Measurements from ENCODE around the gene GRAMD1B. TPM values are rescaled to one million over a fixed set of nuclear protein-coding genes. Genes with fewer than 3 reads are reported as not detected.

Gene GRAMD1B
- total RNA-seq, 1 experiment from 2014 or later, result 1.2 TPM

DNA sequence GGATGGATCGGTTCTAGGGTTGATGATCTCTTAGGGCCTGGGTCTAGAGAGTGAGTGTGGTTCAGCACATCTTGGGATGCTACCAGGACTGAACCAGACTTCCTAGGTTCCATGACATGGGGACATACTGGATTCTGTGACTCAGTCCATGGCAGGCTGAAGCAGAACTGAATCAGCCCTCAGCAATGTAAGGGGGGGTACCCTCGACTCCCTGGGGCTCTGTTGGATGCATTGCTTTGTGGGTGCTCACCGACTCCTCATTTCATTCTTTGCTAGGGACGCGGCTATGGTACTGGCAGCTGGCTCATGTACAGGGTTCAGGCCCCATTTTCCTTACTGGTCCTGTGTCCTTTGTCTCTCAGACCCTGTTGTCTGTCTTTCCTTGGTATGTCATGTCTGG lies 733 bp upstream of the GRAMD1B start:
- no peak overlapping the region for H3K4me3 ChIP-seq (ENCODE audit: low read depth, low read length)
- BruUV-seq (replicated peaks), result no TSS peak
- POLR2A ChIA-PET, result no interaction called here
- intact Hi-C loops (cut with micrococcal nuclease; ENCODE audit: unreplicated experiment), result no loop called here
- H3K27me3 ChIP-seq (replicated peaks; ENCODE audit: control insufficient read depth, insufficient read depth, low read length), result no peaks in the 10 kb centered on the region
- H3K36me3 ChIP-seq (ENCODE audit: control insufficient read depth, insufficient read depth, low read length), result no peaks in the 10 kb centered on the region
- DNase-seq, result no peak
- Mint-ChIP-seq H3K36me3 (ENCODE audit: insufficient read depth, unreplicated experiment) (no peaks in the 10 kb centered on the region), H3K4me3 (ENCODE audit: unreplicated experiment) (no peak overlapping the region), H3K27me3 (ENCODE audit: insufficient read depth, unreplicated experiment) (peaks cover 33% of the 10 kb centered on the region), H3K4me1 (ENCODE audit: low read depth, unreplicated experiment) (no peaks in the 10 kb centered on the region), H3K9me3 (ENCODE audit: unreplicated experiment) (no peaks in the 10 kb centered on the region), H3K27ac (ENCODE audit: unreplicated experiment) (no peak overlapping the region)
- H3K4me1 ChIP-seq, result peaks cover 7% of the 10 kb centered on the region
- TF ChIP-seq, protein P1, sequence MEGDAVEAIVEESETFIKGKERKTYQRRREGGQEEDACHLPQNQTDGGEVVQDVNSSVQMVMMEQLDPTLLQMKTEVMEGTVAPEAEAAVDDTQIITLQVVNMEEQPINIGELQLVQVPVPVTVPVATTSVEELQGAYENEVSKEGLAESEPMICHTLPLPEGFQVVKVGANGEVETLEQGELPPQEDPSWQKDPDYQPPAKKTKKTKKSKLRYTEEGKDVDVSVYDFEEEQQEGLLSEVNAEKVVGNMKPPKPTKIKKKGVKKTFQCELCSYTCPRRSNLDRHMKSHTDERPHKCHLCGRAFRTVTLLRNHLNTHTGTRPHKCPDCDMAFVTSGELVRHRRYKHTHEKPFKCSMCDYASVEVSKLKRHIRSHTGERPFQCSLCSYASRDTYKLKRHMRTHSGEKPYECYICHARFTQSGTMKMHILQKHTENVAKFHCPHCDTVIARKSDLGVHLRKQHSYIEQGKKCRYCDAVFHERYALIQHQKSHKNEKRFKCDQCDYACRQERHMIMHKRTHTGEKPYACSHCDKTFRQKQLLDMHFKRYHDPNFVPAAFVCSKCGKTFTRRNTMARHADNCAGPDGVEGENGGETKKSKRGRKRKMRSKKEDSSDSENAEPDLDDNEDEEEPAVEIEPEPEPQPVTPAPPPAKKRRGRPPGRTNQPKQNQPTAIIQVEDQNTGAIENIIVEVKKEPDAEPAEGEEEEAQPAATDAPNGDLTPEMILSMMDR (IDR thresholded peaks at IDR 0.05; ENCODE audit: insufficient read depth in 1 of 2, low read depth in 1 of 2, low read length in 1 of 2, severe bottlenecking in 1 of 2, unreplicated experiment in 1 of 2), result no peak
- no peaks in the 10 kb centered on the region for H3K9me3 ChIP-seq
- CTCF ChIA-PET, result interaction anchor here (2.2 kb wide), 1 partner anchor 22 kb away, joined by 6 read pairs; no protein-coding TSS in a partner anchor

DNA sequence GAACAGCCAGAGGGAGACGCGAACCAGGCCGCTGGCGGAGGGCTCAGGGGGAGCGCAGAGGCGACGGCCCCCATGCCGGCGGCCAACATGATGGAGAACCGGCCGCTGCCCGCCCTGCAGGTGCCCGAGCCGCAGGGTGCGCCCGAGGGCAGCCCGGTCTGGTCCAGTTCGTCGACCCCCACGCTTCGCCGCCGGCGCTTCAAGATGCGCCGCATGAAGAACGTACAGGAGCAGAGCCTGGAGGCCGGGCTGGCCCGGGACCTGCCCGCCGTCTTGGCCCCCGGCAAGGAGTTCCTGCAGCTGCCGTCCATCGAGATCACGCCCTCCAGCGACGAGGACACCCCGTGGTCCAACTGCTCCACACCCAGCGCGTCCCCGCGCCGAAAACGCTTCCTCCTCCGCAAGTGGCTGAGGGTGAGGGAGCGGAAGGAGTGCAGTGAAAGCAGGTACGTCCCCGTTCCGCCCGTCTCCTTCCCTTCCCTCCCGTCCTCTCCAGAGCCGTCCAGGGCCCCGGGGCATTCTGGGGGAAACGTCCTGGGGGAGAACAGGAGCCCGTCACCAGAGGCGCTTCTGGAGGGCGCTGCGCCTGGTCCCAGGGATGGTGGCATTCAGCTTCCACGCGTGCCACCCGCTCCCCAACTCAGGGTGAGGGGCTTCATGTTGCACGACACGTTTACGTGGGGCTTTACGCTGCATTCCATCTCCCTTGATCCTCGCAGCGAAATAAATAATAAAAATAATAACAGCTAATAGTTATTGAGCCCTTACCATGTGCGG lies 840 bp downstream of the GRAMD1B start:
- H3K36me3 ChIP-seq (ENCODE audit: control insufficient read depth, insufficient read depth, low read length), result no peaks in the 10 kb centered on the region
- peaks cover 26% of the 10 kb centered on the region for H3K27me3 Mint-ChIP-seq (ENCODE audit: insufficient read depth, unreplicated experiment)

DNA sequence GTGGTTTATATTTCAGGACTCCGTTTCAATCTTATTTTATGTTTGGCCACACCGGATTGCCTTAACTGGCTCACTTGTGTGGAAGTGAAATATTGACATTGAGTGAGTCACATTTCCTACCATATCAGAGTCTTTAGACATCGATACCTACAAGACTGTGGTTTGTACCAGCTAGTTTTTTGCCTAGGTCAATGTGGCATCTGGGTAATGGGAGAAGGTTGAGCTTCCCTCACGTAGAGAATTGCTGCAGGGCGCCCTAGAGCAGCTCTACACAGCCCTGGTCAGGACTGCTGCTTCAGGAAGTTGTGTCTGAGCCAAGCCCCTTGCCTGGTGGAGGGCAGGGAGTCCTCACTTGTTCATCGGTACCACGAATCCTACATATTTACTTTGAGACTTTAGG lies 1.6 kb downstream of the GRAMD1B start:
- Mint-ChIP-seq H3K27ac (ENCODE audit: unreplicated experiment) (no peak overlapping the region), H3K4me1 (ENCODE audit: low read depth, unreplicated experiment) (no peaks in the 10 kb centered on the region), H3K9me3 (ENCODE audit: unreplicated experiment) (no peaks in the 10 kb centered on the region), H3K27me3 (ENCODE audit: insufficient read depth, unreplicated experiment) (peaks cover 21% of the 10 kb centered on the region), H3K4me3 (ENCODE audit: unreplicated experiment) (no peak overlapping the region), H3K36me3 (ENCODE audit: insufficient read depth, unreplicated experiment) (no peaks in the 10 kb centered on the region)
- TF ChIP-seq, protein P1 (IDR thresholded peaks at IDR 0.05; ENCODE audit: insufficient read depth in 1 of 2, low read depth in 1 of 2, low read length in 1 of 2, severe bottlenecking in 1 of 2, unreplicated experiment in 1 of 2), result no peak
- Histone ChIP-seq H3K4me1 (peaks cover 7% of the 10 kb centered on the region), H3K4me3 (ENCODE audit: low read depth, low read length) (no peak overlapping the region), H3K36me3 (ENCODE audit: control insufficient read depth, insufficient read depth, low read length) (no peaks in the 10 kb centered on the region), H3K9me3 (no peaks in the 10 kb centered on the region), H3K27me3 (replicated peaks; ENCODE audit: control insufficient read depth, insufficient read depth, low read length) (no peaks in the 10 kb centered on the region; the same call in 1 of the 2 replicates)
- no peak for DNase-seq
- intact Hi-C loops (cut with micrococcal nuclease; ENCODE audit: unreplicated experiment), result no loop called here
- ChIA-PET POLR2A (no interaction called here), CTCF (no interaction called here)
- no TSS peak for BruUV-seq (replicated peaks)

More for the DNA sequence above, 840 bp downstream of the GRAMD1B start:
- ChIA-PET POLR2A (no interaction called here), CTCF (no interaction called here)
- peak in 1 of 2 experiments; percentile 40 for DNase-seq
- Histone ChIP-seq H3K9me3 (no peaks in the 10 kb centered on the region), H3K4me3 (ENCODE audit: low read depth, low read length) (peak overlapping the region; percentile 21), H3K27me3 (replicated peaks; ENCODE audit: control insufficient read depth, insufficient read depth, low read length) (no peaks in the 10 kb centered on the region), H3K4me1 (peaks cover 7% of the 10 kb centered on the region)
- H3K36me3 Mint-ChIP-seq (ENCODE audit: insufficient read depth, unreplicated experiment), result no peaks in the 10 kb centered on the region
- H3K9me3 Mint-ChIP-seq (ENCODE audit: unreplicated experiment), result no peaks in the 10 kb centered on the region
- intact Hi-C loops (cut with micrococcal nuclease; ENCODE audit: unreplicated experiment), result no loop called here
- H3K27ac Mint-ChIP-seq (ENCODE audit: unreplicated experiment), result no peak overlapping the region
- BruUV-seq (replicated peaks), result no TSS peak
- H3K4me1 Mint-ChIP-seq (ENCODE audit: low read depth, unreplicated experiment), result no peaks in the 10 kb centered on the region
- H3K4me3 Mint-ChIP-seq (ENCODE audit: unreplicated experiment), result peak overlapping the region; percentile 62
- TF ChIP-seq, protein P1 (IDR thresholded peaks at IDR 0.05; ENCODE audit: insufficient read depth in 1 of 2, low read depth in 1 of 2, low read length in 1 of 2, severe bottlenecking in 1 of 2, unreplicated experiment in 1 of 2), result no peak

Data from Caco-2 (cell line).